GM18858 (cell line): ENCODE data around the gene ATXN10.

ENCODE experiments used
- ATAC-seq: cut with Tn5 transposase; IDR thresholded peaks from one replicate; pipeline ENCODE4 v1.9.1; 2021; ENCODE audit not compliant: unreplicated experiment

Gene ATXN10

DNA sequence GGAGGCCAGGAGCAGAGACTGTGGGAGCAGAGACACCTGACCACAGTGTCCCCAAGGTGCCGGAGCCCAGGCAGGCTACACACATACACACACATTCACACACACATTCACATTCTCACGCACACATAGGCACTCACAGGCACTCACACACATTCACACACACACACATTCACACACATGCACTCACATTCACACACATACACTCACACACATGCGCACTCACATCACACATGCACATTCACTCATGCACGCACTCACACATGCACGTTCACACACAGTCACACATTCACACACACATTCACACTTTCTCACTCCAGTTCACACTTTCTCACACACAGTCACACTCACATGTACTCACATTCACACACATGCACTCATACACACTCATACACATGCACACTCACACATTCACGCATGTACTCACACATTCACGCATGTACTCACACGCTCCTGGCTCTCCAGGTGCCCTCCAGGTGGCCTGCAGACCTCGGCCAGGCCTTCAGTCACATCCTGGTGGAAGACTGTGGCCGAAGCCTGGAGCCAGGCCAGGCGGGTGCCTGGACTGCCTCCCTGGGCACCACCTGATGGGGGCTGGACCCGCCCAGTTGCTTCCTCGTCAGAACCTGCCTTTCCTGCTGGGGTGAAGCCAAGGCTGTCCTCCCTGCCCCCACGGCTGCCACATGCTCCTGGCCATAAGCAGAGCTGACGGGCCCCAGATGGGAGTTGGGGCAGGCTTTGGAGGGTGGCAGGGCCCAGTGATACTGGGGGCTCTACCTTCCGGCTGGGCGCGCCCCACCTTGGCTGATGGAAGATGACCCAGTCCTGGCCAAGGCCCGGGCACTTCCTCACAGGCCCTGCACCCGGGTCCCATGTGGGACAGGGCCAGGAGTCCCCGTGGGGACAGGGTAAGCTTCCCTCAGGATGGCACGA is 215.8 kb downstream of the ATXN10 start:
- no peak for ATAC-seq

DNA sequence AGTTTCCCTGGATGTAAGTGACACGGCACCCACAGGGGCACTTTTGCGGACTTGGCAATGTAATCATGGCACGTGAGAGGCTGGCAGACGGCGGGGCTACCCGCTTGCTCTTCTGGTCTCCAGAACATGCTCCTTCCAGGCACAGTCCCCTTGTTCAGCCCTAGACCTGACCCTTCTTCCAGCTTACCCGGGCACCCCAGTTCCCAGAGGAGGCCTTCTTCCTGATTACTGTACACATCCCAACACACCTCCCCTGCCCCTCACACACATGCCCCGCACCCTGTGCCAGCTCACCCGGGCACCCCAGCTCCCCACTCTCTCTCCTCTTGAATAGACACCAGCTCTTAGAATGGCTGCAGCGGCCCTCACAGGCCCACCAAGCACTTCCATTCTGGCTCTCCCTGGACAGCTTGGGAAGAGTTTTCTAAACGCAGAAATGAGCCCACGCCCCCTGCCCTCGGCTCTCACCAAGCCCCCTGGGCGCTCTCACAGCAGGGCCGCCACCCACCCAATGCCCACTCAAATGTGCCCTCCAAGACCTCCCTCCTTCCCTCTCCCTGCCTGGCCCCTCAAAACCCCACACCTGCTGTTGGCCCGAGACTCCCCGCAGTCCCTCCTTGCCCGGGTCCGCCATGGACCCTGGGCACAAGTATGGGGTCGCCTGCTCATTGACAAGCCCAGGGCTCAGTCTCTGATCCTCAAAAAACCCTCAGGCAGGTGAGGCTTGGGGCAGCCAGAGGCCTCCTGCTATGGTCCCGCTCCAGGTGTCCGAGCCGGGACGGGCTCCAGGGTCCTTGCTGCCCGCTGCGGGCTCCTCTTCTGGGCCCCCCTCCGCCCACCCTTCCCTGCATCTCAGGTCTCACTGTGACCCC is 216.8 kb downstream of the ATXN10 start:
- no peak for ATAC-seq

DNA sequence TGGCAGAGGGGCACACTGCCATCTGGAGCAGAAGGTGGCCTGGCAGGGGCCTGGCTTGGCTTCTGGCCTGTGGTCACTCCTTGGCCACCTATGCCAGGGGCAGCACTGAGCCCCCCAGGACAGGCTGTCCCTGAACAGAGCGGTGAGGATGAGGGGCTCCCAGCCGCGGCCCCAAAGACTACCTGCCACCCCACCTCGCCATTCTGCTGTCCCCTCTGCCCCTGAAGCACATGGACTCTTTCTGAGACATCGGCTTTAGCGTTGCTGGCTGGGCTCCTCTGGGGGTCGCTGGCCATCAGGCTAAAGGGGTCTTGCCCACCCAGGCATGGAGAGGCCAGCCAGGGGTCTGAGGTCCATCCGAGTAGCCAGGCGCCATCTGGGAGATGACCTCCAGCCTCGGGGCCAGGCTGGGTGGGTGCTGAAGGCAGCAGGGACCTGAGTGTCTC is 217.5 kb downstream of the ATXN10 start:
- ATAC-seq: no peak

DNA sequence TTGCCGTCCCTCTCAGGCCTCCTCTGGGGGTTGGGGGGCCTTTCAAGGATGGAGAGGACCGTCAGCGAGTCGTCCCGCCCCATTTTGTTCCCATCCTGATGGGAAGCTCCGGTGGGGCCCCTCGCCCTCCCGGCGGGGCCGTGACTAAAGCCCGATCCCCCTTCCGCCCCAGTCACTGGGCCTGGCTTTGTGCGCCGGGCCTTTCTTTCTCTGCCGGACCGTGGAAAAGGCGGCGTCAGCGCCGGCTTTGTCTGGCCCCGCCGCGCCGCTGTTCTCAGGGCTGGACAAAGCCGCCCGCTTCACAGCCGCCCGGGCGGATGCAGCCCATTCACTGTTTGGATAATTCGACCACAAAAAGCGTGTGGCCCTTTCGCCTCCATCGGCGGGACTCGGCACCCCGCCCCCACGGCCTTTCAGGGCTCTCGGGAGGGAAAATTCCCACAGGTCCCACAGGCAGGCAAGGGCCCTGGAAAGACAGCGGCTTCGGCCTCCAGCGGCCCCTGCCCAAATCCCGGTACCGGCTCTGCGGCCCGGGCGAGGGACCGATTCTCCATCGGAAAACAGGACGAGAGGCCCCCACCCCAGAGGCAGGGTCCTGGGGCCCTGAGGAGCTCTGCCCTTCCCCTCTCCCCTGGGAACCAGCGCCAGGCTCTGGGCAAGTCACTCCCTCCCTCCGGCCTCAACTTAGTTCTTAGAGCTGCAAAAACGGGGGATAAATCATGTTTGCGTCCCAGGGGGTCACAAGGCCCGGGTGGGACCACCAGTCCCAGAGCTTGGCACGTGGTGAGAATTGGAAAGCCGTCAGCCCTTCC is 218.1 kb downstream of the ATXN10 start:
- ATAC-seq: no peak

DNA sequence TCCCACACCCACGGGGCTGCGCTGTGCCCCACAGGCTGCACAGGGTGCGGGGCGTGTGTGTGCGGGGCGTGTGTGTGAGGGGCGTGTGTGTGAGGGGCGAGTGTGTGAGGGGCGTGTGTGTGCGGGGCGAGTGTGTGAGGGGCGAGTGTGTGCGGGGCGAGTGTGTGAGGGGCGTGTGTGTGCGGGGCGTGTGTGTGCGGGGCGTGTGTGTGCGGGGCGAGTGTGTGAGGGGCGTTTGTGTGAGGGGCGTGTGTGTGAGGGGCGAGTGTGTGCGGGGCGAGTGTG is 218.7 kb downstream of the ATXN10 start:
- ATAC-seq: no peak

DNA sequence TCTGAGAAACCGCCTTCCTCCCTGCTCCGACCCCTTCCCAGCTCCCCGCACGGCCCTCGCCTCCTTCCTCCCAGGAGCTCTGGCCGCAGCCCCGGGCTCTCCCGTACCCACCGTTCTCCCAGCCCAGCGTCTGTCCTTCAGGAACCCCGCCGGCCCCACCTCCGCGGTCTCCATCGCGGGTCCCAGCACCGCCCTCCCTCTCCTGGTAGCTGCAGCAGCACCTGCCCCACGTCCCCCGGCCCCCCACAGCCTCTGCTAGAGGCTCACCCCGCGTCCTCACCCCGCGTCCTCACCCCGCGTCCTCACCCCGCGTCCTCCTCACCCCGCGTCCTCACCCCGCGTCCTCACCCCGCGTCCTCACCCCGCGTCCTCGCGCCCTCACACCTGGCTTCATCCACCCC is 219.4 kb downstream of the ATXN10 start:
- no peak for ATAC-seq

DNA sequence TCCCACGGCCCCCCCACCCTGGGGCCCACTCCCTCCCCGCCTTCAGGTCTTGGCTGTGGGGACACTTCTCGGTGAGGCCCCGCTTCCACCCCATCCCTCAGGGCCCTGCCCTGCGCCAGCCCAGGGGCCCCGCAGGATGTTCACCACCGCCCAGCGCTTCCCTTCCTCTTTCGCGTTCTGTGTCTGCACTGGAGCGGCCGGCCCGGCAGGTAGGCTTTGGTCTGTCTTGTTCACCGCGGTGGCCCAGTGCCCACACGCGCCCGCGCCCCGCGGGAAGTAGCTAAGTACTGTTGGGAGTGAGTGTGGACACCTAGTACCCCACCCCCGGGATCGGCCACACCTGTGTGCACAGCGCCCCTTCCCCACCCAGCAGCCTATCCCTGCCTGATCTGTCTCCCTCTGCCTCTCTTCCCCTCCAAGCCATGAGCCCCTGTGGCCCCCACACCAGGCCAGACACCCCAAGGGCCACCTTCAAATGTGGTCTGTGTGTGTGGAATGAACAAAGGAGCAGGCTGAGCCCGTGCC is 219.9 kb downstream of the ATXN10 start:
- ATAC-seq: no peak

DNA sequence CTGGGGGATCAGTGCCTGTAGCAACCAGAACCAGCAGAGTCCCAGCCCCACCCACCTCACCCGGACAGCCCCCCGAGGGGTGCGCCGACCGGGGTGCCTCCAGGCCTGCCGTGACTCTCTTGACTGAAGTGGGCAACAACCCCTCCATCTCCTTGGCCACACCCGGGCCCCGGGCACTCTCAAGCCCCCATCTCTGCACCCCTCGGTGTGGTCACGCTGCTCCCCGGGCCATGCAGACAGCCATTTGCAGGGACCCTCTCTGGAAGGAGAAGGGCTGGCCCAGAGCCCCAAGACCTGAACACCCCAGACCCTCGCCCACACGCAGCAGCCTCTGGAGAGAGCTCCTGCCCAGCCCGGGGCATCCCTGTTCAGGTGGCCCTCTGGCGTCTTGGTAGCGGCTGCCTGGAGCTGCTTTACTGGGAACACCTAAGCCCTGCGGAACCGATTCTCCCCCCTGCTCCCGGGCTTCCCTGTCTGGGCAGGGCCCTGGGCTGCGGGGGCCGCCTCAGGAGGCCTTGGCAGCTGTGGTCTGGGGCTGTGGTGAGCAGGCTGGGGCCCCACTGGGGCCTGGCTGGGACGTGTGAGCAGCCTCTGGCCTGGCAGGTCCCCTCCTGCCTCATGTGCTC is 220.5 kb downstream of the ATXN10 start:
- ATAC-seq: no peak

DNA sequence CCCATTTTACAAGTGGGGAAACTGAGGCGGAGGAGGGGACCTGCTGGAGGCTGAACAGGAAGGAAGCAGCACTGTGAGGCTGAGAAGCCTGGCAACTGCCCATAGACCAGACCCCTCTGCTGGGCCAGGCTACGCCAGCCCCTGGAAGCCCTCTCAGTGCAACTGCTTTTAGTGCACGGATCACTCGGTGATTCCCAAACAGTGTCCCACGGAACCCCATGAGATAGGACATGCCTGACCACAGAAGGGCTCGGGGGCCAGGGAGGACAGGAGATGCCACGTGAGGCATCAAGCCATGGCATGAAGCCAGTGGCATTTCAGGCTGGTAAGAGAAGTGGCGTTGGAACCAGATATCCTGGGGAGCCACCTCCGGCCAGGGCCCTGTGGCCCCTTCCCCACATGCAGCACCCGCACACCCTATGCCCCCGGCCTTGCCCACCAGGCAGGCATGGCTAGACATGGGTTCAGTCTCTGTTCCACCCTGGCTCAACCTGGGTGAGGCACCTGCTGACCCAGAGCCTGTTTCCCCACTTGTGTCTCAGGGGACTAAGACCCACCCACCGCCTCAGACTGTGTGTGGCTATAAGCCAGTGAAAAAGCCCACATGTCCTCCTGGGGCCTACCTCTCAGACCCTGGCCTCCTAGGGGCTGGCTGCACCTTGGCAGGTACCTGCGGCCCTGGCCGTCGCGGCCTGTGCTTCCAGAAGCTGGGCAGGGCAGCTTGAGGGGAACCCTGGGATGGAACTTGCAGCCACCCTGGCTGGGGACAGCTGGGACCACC is 221.2 kb downstream of the ATXN10 start:
- no peak for ATAC-seq

DNA sequence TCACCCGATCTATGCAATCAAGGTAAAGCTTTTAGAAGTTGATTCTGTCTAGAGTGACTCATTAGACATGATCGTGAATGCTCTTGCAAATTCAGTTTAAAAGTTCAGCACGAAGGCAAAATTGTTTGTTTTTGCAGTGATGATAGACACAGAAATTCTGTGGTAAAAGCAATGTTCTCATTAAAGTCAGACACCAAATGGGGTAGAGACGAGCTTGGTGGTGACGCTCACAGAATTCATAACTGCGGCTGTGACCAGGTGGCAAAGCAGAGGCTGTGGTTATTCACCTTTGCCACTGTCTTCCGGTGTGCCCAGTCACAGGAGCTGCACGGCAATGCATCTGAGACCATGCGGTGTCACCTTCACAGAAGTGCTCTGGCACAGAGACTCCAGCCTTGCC is 221.9 kb downstream of the ATXN10 start:
- ATAC-seq: no peak
